ENCODE data around the gene TAS2R5. TPM values are rescaled to one million over a fixed set of nuclear protein-coding genes. Genes with fewer than 3 reads are reported as not detected.

The TAS2R5 gene
- polyA plus RNA-seq, 1 donor, result 8.2 TPM

Other genes with a start within 250 kb of the TAS2R5 start
- gene AGK, start 238.8 kb upstream of the TAS2R5 start, polyA plus RNA-seq (ENCODE audit: insufficient read length), result 45.8 TPM
- gene DENND11, start 88.1 kb upstream of the TAS2R5 start, polyA plus RNA-seq (ENCODE audit: insufficient read length), result 40.2 TPM
- 0.58 TPM for gene WEE2, start 81.9 kb upstream of the TAS2R5 start, polyA plus RNA-seq (ENCODE audit: insufficient read length)
- gene SSBP1, start 51.9 kb upstream of the TAS2R5 start, polyA plus RNA-seq (ENCODE audit: insufficient read length), result 144 TPM
- gene TAS2R3, start 26.1 kb upstream of the TAS2R5 start, polyA plus RNA-seq (ENCODE audit: insufficient read length), result 1.2 TPM
- gene TAS2R4, start 13.5 kb upstream of the TAS2R5 start, polyA plus RNA-seq (ENCODE audit: insufficient read length), result 6.7 TPM
- 0.73 TPM for gene PRSS37, start 51.3 kb downstream of the TAS2R5 start, polyA plus RNA-seq (ENCODE audit: insufficient read length)
- not detected for gene OR9A4, start 126.2 kb downstream of the TAS2R5 start, polyA plus RNA-seq (ENCODE audit: insufficient read length)
- 0.52 TPM for gene CLEC5A, start 156.8 kb downstream of the TAS2R5 start, polyA plus RNA-seq (ENCODE audit: insufficient read length)
- gene TAS2R38, start 183.6 kb downstream of the TAS2R5 start, polyA plus RNA-seq (ENCODE audit: insufficient read length), result not detected
- 20.4 TPM for gene MGAM, start 205.7 kb downstream of the TAS2R5 start, polyA plus RNA-seq (ENCODE audit: insufficient read length)

All from left kidney (tissue), 1 donor.